Measurements from ENCODE around the gene VLDLR.

VLDLR gene

DNA sequence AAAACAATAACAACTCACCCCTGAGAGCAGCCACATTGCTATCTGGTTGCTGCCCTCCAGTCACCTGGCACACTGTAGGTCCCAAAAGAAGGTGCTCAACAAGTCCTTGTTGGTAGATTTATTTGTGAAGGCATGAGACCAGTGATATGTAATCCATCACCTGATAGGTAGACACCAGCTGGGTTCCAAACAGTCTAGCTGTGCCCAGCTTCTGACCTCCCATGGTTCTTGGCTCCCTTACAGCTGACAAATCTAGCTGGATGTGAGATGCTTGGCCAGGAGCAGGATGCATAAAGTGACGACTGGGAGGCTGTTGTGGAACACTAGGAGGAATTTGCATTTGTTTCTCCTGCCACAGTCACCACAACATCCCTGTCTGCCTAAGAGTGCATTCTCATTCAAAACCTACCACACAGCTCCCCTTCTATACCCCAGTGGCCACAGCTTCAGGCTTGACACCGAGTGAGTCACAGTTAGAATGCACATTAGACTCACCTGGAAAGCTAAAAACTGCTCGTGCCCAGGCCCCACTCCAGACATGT is 7.8 kb upstream of the VLDLR start:
- DNase-seq (ENCODE audit: low read depth in 1 of 2, low spot score in 1 of 2): no peak
- TF ChIP-seq, protein P1, sequence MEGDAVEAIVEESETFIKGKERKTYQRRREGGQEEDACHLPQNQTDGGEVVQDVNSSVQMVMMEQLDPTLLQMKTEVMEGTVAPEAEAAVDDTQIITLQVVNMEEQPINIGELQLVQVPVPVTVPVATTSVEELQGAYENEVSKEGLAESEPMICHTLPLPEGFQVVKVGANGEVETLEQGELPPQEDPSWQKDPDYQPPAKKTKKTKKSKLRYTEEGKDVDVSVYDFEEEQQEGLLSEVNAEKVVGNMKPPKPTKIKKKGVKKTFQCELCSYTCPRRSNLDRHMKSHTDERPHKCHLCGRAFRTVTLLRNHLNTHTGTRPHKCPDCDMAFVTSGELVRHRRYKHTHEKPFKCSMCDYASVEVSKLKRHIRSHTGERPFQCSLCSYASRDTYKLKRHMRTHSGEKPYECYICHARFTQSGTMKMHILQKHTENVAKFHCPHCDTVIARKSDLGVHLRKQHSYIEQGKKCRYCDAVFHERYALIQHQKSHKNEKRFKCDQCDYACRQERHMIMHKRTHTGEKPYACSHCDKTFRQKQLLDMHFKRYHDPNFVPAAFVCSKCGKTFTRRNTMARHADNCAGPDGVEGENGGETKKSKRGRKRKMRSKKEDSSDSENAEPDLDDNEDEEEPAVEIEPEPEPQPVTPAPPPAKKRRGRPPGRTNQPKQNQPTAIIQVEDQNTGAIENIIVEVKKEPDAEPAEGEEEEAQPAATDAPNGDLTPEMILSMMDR (IDR thresholded peaks at IDR 0.05; ENCODE audit: insufficient read depth, low read length): no peak
- no peak for TF ChIP-seq GABPA (IDR thresholded peaks at IDR 0.05; ENCODE audit: low read depth)
- TF ChIP-seq, protein P2, sequence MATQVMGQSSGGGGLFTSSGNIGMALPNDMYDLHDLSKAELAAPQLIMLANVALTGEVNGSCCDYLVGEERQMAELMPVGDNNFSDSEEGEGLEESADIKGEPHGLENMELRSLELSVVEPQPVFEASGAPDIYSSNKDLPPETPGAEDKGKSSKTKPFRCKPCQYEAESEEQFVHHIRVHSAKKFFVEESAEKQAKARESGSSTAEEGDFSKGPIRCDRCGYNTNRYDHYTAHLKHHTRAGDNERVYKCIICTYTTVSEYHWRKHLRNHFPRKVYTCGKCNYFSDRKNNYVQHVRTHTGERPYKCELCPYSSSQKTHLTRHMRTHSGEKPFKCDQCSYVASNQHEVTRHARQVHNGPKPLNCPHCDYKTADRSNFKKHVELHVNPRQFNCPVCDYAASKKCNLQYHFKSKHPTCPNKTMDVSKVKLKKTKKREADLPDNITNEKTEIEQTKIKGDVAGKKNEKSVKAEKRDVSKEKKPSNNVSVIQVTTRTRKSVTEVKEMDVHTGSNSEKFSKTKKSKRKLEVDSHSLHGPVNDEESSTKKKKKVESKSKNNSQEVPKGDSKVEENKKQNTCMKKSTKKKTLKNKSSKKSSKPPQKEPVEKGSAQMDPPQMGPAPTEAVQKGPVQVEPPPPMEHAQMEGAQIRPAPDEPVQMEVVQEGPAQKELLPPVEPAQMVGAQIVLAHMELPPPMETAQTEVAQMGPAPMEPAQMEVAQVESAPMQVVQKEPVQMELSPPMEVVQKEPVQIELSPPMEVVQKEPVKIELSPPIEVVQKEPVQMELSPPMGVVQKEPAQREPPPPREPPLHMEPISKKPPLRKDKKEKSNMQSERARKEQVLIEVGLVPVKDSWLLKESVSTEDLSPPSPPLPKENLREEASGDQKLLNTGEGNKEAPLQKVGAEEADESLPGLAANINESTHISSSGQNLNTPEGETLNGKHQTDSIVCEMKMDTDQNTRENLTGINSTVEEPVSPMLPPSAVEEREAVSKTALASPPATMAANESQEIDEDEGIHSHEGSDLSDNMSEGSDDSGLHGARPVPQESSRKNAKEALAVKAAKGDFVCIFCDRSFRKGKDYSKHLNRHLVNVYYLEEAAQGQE (IDR thresholded peaks at IDR 0.05; ENCODE audit: insufficient replicate concordance, low read depth): no peak
- Histone ChIP-seq H3K27me3 (ENCODE audit: insufficient read depth, poor library complexity, severe bottlenecking) (no peaks in the 10 kb centered on the region), H3K27ac (replicated peaks) (no peak overlapping the region), H3K4me3 (replicated peaks; ENCODE audit: insufficient read depth, low read length) (no peak overlapping the region)

DNA sequence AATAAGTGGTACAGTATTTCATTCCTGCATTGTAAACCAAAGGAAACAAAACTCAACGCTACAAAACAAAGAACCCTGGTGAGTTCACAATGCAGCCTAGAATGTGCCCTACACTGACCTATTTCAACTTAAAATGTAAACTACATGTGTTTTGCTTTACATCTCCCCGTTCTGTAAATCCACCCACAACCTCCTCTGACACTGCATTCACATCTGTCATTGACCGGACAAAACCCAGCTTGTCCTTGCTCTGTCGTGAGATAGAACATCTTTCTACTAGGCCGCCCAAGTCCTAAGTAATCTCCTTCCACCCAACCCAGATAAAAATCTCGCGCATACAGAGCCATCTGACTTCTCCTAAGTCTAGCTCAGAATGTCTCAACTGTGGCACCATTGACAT is 6.1 kb upstream of the VLDLR start:
- Histone ChIP-seq H3K4me3 (replicated peaks; ENCODE audit: insufficient read depth, low read length) (no peak overlapping the region), H3K27ac (replicated peaks) (no peak overlapping the region), H3K27me3 (ENCODE audit: insufficient read depth, poor library complexity, severe bottlenecking) (no peaks in the 10 kb centered on the region)
- no peak for DNase-seq (ENCODE audit: low read depth in 1 of 2, low spot score in 1 of 2)
- TF ChIP-seq SPI1 (IDR thresholded peaks at IDR 0.05; ENCODE audit: borderline replicate concordance, low read depth) (no peak), GABPA (IDR thresholded peaks at IDR 0.05; ENCODE audit: low read depth) (no peak), POLR2AphosphoS5 (IDR thresholded peaks at IDR 0.05; ENCODE audit: low read depth) (no peak)
- TF ChIP-seq, protein P1 (IDR thresholded peaks at IDR 0.05; ENCODE audit: insufficient read depth, low read length): no peak
- TF ChIP-seq, protein P2 (IDR thresholded peaks at IDR 0.05; ENCODE audit: insufficient replicate concordance, low read depth): no peak

DNA sequence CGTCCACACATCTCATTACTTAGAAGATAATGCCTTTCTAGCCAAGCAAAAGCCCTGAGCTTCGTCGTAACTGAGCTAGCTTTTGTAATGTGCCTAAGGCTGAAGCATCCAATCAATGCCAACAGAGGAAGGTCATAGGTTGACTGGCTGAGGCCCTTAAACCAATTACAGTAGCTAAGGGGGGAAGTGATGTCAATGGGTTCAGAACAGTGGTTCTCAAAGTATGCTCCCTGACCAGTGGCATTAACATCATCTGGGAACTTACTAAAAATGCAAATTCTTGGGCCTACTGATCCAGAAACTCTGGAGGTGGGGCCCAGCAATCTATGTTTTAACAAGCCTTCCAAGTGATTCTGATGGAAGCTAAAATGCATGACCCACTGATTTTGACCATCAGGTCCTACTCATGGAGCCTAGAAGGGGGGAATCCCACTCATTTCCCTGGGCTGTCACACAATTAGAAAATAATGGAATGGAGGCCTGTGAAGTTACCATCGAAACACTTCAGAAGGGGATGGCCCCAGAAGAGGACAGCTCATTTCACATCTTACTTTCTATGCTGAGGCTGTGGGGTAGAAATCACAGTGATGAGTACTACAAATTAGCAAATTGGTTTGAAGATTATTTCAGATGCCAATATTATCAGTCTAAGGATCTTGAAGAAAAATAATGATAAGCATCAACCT is 4.8 kb upstream of the VLDLR start:
- H3K27me3 ChIP-seq (ENCODE audit: insufficient read depth, poor library complexity, severe bottlenecking): no peaks in the 10 kb centered on the region
- H3K27ac ChIP-seq (replicated peaks): no peak overlapping the region
- no peak overlapping the region for H3K4me3 ChIP-seq (replicated peaks; ENCODE audit: insufficient read depth, low read length)
- DNase-seq (ENCODE audit: low read depth in 1 of 2, low spot score in 1 of 2): no peak
- TF ChIP-seq, protein P1 (IDR thresholded peaks at IDR 0.05; ENCODE audit: insufficient read depth, low read length): no peak
- TF ChIP-seq, protein P2 (IDR thresholded peaks at IDR 0.05; ENCODE audit: insufficient replicate concordance, low read depth): no peak
- TF ChIP-seq POLR2AphosphoS5 (IDR thresholded peaks at IDR 0.05; ENCODE audit: low read depth) (no peak), SPI1 (IDR thresholded peaks at IDR 0.05; ENCODE audit: borderline replicate concordance, low read depth) (no peak), GABPA (IDR thresholded peaks at IDR 0.05; ENCODE audit: low read depth) (no peak)

All from HL-60 (cell line).